Activated CD4-positive, alpha-beta T cell treated with anti-CD3 and anti-CD28 coated beads, Interleukin-2, amount 50 U/mL, for 16 hours (primary cell): ENCODE measurements around the gene TNK2.
"Not testable (repeated sequence)": the region's sequence is repeated elsewhere in the genome, so short reads cannot be mapped to it uniquely, and the experiment has no call there.

Experiments used
- DNase-seq: peaks from one replicate; pipeline ENCODE4 v3.0.0-alpha.2; 2020

TNK2 gene

GRCh38 chr3:195867631-195868335 is 40.6 kb downstream of the TNK2 start:
- DNase-seq, result no peak

- DNase-seq, result no peak
Observed at GRCh38 chr3:195866686-195867511, 41.5 kb downstream of the TNK2 start.

- DNase-seq, result no peak
Observed at GRCh38 chr3:195865752-195866151, 42.6 kb downstream of the TNK2 start.

- peak; percentile 56 for DNase-seq
Observed at GRCh38 chr3:195863121-195864061, 45.0 kb downstream of the TNK2 start.

- not testable (repeated sequence) for DNase-seq
Observed at GRCh38 chr3:195862318-195862717, 46.0 kb downstream of the TNK2 start.

GRCh38 chr3:195860456-195860855 is 47.9 kb downstream of the TNK2 start:
- no peak for DNase-seq

GRCh38 chr3:195859846-195860411 is 48.4 kb downstream of the TNK2 start:
- DNase-seq, result no peak

- peak; percentile 74 for DNase-seq
Observed at GRCh38 chr3:195859061-195859845, 49.1 kb downstream of the TNK2 start.

- DNase-seq, result no peak
Observed at GRCh38 chr3:195856410-195857084, 51.8 kb downstream of the TNK2 start.

GRCh38 chr3:195855471-195856409 is 52.6 kb downstream of the TNK2 start:
- no peak for DNase-seq

GRCh38 chr3:195854628-195855294 is 53.6 kb downstream of the TNK2 start:
- no peak for DNase-seq

GRCh38 chr3:195853996-195854395 is 54.4 kb downstream of the TNK2 start:
- DNase-seq, result no peak

- DNase-seq, result no peak
Observed at GRCh38 chr3:195853036-195853435, 55.3 kb downstream of the TNK2 start.

GRCh38 chr3:195850857-195851543 is 57.4 kb downstream of the TNK2 start:
- DNase-seq, result peak; percentile 93

- DNase-seq, result no peak
Observed at GRCh38 chr3:195849322-195850074, 58.9 kb downstream of the TNK2 start.

GRCh38 chr3:195847055-195847950 is 61.0 kb downstream of the TNK2 start:
- DNase-seq, result no peak

- no peak for DNase-seq
Observed at GRCh38 chr3:195845483-195845882, 62.9 kb downstream of the TNK2 start.
